Retinal pigment epithelial cell (primary cell): ENCODE results near the gene DNAH17.

Source experiments
- DNase-seq: peaks from one replicate; pipeline ENCODE4 v3.0.0-alpha.2; 2010; ENCODE audit warnings: low read depth
- H3K4me3 ChIP-seq: 2 replicates; pipeline ENCODE4 v1.5.1; 2011; ENCODE audit warnings: mild to moderate bottlenecking, low read length, control low read depth, moderate library complexity
- TF ChIP-seq, protein P1 (sequence below): conservative IDR thresholded peaks from 2 replicates; pipeline ENCODE4 v1.5.1; 2011; ENCODE audit warnings: low read depth, low read length, control low read depth, inconsistent platforms

The DNAH17 gene

DNA sequence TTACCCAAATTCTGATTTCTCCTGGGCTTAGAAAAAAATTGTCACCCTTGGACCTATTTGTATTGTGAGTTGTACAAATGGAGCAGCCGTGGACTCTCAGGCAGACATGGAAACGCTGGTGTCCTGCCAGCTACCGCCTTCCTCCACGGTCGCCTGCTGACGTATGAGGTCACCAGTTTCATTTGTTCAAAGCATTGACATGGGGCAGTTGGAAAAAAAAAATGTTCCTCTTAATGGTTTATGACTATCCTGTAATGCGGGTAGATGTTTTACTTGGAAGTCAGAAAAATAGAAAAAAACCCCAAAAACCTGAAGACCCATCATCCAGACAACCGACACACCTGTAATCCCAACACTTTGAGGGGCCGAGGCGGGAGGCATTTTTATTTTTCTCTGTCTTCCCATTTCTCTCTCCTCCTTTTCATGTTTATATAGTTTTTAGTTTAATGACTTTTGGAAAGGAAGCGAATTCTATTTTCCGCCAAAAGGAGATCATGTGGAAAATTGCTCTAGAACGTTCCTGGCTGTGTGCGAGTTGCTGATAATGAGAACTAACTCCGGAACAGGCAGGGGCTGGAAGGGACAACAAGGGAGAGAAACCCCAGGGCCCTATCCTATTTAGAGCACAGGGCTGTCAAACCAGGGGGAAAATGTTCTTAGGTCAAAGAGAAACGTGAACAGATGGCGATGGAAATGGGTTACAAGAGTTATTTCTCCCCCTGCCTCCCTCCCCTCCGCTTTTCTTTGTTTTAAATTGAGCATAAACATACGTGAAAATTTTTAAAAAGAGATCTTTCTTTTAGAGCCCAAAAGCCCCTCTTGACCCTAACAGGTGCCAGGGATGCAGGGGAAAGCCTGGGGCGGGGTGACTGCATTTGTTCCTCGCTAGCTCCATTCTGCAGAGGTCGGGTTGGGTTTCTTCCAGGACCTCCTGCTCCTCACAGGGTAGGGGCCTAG lies 13.7 kb downstream of the DNAH17 start:
- TF ChIP-seq, protein P1, sequence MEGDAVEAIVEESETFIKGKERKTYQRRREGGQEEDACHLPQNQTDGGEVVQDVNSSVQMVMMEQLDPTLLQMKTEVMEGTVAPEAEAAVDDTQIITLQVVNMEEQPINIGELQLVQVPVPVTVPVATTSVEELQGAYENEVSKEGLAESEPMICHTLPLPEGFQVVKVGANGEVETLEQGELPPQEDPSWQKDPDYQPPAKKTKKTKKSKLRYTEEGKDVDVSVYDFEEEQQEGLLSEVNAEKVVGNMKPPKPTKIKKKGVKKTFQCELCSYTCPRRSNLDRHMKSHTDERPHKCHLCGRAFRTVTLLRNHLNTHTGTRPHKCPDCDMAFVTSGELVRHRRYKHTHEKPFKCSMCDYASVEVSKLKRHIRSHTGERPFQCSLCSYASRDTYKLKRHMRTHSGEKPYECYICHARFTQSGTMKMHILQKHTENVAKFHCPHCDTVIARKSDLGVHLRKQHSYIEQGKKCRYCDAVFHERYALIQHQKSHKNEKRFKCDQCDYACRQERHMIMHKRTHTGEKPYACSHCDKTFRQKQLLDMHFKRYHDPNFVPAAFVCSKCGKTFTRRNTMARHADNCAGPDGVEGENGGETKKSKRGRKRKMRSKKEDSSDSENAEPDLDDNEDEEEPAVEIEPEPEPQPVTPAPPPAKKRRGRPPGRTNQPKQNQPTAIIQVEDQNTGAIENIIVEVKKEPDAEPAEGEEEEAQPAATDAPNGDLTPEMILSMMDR = no peak
- no peak overlapping the region for H3K4me3 ChIP-seq
- no peak for DNase-seq

DNA sequence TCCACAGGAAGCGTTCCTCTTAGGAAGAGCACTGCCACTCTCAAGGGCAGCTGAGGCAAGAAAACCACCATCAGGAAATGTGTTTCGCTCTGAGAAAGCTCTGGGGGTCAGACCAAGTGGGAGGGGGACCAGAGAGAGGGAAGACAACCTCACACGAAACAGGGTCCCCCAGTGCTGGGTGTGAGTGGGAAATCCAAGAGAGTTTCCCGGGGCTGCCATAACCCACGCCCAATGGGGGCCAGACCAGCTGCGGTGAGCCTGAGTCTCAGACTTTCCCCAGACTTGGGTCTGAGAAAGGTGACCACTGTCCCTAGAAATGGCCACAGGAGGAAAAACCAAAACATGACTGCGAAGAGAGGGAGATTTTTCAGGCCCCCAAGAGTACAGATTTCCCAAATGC lies 14.5 kb downstream of the DNAH17 start:
- H3K4me3 ChIP-seq = no peak overlapping the region
- DNase-seq = no peak
- TF ChIP-seq, protein P1 = no peak

DNA sequence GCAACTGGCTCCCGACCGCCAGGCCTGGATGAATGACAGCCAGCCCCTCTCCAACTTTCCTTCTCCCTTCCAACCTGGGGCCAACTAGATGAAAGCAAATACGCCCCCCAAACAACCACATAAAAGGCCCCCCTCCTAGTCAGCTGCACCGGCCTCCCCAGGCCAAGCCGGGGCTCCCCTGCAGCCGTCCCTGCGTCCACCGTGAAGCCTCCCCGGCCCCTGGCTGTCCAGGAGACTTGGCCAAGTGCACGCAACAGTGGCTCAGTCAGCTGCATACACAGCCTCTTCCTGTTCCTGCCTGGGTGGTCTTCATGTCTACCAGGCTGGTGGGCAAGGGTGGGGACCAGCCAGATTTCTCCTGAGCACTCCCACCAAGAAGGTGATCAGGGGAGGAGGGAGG lies 16.0 kb downstream of the DNAH17 start:
- TF ChIP-seq, protein P1 = no peak
- no peak overlapping the region for H3K4me3 ChIP-seq
- DNase-seq = no peak

DNA sequence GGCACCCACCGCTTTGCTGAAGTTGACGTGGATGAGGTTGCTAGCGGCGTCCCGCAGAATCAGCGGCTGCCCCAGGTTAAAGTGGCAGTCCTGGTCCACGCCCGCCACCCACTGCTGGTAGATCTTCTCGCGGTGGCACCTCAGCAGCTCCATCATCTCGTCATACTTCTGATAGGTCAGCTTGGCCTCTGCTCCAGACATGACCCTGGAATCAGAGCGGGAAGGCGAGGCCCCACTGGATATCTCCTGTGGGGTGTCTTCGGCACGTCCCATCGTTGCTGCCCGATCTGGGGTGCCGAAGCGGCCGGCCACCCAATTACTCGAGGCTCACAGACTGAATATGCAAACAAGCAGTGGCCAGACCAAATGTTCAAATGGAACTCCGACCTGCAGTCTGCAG lies 16.5 kb downstream of the DNAH17 start:
- DNase-seq = no peak
- TF ChIP-seq, protein P1 = no peak

DNA sequence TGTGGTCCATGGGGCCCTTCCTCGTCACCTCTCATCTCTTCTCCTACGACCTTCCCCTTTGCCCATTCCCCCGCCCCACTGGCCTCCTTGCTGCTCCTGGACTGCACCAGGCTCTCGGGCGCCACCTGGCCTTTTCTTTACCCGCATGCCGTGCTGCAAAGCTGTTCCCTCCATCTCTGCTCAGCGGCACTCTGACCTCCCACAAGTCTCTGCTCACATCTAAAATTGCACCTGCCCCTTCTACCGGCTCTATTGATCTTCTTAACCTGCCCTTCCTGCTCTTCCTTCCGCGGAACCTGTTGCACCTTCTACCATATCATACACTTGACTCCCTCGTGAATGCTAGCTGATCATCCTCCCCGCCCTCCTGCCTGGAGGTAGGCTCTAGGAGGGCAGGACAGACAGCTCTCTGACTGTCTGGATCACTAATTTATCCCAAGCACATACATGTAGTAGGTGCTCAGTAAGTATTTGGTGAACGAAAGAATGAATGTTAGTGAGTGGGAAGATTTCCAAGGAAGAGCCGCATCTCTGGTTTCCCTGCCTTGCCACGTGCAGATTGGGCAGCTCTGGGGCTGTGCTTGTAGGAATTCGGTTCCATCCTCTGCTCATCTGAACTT lies 17.3 kb downstream of the DNAH17 start:
- TF ChIP-seq, protein P1 = no peak
- no peak overlapping the region for H3K4me3 ChIP-seq
- DNase-seq = no peak

More for the DNA sequence above, 16.5 kb downstream of the DNAH17 start:
- no peak overlapping the region for H3K4me3 ChIP-seq

DNA sequence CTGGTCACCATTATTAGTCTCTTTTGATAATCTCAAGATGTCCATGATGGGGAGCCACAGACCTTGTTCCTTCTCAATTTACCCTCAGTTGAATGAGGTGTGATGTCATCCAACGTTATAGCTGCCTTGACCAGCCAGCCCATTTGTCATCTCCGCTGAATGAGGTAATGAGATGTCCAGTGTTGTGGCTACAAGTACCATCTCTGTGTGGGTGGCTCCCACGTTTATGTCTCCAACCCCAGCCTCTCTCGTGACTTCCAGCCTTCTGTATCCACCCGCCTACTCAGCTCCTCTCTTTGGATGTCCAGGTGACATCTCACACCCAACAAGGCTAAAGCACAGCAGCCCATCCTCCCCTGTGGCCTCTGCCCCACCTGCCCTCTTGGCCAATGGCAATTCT lies 18.2 kb downstream of the DNAH17 start:
- no peak for DNase-seq
- TF ChIP-seq, protein P1 = no peak
- H3K4me3 ChIP-seq = no peak overlapping the region
